Left cardiac atrium (tissue), 4 donors: ENCODE data around the gene APCDD1L. TPM values are rescaled to one million over a fixed set of nuclear protein-coding genes. Genes with fewer than 3 reads are reported as not detected.
A peak's percentile ranks its signal among the peaks of the same experiment; 100 is the strongest.
"Not testable (repeated sequence)": the region's sequence is repeated elsewhere in the genome, so short reads cannot be mapped to it uniquely, and the experiment has no call there.

ENCODE experiments used
- ATAC-seq, 2 donors: fragments of 200-7000 bp; cut with Tn5 transposase; one replicate each; pipeline ENCODE4 v1.9.1; 2020; ENCODE audit warnings: mild to moderate bottlenecking in 2 of 2, moderate library complexity in 2 of 2
- DNase-seq: peaks from one replicate; pipeline ENCODE4 v3.0.0-alpha.2; 2020
- intact Hi-C, 2 donors: fragments of 100-400 bp; cut with DNase I; formaldehyde crosslinking; loops; one replicate each; pipeline versions ENCODE4 v1.14.1 to v1.15.1; 2022 to 2023
- total RNA-seq, 2 donors: library from RNA; stranded (reverse); fragmentation: NEBNext Ultra II Directional; extraction: Animal tissue kit (Norgen Biotek cat#: 25700); gene quantifications; one replicate each; pipeline ENCODE4 v1.2.1, GENCODE V29; 2021
- donor health status: DM: no; HTN: yes; CAD: no.
- donor health status: DM: no; HTN: yes; CAD: no; lungs with severe emphysema.
- donor health status: DM: yes; HTN: yes; CAD: no.
- donor health status: Dilated cardiomyopathy.

The APCDD1L gene
- total RNA-seq, 2 donors from 2014 or later = 0.44 to 1.3 TPM

DNA sequence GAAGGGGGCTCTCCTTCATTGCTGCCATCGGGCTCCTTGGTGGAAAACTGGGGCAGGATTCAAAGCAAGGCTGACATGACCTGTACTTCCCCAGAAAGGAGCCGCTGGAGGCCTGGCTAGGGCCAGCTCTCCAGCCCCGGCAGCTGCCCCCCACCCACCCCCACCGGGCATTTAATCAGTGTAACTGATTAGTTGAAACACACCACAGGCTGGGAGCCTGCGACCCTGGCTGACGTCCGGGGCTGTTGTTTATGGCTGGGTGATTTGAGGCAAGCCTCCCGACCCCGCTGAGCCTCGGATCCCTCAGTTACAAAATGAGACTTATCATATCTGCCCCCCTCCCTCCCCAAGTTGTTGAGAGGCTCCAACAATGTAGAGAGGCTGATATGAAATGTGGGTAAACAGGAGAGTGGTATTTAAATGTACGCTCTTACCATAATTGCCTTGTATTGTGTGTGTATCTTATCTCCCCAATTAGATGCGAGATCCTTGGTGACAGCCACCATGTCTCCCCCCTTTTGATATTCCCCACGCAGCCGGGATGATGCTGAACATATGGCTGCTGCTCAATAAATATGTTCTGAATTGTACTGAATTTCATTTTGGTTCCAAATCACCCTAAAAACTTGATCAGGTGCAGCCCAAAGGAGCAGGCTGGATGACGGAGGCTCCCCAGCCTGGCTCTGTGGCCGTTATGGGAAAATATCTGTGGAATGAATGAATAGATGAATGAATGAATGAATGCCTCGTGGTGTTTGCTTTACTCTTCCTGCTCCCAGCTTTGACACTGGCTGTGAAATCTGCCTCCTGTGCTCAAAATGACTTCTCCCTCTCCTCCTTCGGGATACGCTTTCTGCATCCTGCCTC, 31.8 kb upstream of the APCDD1L start:
- ATAC-seq = no peak
- intact Hi-C loops = no loop called here
- DNase-seq = no peak

DNA sequence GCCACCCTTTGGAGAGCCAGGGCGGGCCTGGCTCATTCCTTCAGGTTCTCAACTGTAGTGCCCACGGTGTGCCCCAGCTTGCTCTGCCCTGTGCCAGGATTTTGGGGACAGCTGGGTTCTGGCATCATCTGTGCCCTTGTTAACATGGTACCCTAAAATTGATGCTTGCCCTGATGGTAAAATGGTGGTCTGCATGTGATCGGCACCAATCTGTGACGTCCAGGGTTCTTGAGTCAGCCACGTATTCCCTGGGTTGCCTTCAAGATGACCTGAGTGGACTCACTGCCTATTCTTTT, 31.2 kb upstream of the APCDD1L start:
- intact Hi-C loops = no loop called here
- DNase-seq (no peak), ATAC-seq (no peak)

DNA sequence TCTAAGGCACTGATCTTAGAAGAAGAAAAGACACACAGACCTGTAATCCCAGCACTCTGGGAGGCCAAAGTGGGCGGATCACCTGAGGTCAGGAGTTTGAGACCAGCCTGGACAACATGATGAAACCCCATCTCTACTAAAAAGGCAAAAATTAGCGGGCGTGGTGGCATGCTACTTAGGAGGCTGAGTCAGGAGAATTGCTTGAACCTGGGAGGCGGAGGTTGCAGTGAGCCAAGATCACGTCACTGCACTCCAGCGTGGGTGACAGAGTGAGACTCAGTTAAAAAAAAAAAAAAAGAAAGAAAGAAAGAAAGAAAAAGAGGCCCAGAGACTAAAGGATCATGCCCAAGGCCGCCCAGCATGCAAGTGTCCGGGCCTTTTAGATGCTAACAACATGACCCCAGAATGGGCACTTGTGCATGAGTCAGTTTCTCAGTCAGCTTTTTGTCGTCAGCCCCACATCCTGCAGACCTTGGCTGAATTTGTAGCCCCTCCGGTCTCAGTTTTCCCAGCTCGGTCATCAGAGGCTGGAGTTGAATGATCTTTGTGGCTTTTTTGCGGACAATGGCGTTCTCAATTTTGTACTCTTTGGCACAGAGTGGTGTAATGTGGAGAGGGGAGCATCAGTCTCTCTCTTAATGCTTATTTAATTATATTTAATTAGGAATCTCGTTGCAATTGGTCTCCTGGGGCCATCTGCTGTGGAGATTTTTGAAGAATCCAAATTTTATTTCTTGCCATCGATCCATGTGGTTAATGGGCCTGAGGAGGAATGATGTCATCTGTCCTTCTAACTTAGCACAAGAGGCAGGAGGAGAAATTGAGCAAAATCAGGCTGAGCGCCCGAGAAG, 30.6 kb upstream of the APCDD1L start:
- intact Hi-C loops = no loop called here
- DNase-seq (no peak), ATAC-seq (no peak)

DNA sequence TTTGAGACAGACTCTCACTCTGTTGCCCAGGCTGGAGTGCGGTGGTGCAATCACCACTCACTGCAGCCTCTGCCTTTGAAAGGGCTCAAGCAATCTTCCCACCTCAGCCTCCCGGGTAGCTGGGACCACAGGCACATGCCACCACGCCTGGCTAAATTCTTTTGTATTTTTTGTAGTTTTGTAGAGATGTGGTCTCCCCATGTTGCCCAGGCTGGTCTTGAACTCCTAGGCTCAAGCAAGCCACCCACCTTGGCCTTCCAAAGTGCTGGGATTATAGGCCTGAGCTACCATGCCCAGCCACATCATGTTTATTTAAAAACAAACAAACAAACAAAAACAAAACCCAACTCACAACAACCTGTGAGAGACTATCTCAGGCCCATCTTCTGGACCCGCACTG, 29.7 kb upstream of the APCDD1L start:
- intact Hi-C loops = no loop called here
- DNase-seq (no peak), ATAC-seq (no peak)

DNA sequence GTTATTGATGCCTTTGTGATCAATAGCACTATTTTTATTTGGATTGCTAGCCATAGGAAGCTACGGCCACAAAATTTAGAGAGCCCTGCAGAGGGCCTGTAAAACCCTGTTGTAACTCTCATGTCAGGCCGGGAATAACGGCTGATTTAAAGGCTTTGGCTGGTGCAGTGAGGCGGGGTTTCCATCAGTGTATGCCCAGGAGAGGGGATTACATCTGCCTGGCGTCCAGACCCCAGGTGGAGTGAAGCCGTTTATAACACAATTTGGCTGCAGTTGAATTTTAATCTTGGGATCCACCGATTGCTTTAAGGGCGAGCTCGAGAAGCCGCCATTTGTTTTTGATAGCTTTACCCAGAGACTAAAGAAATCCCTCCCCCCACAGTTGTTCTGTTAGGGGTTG, 29.1 kb upstream of the APCDD1L start:
- intact Hi-C loops = no loop called here
- ATAC-seq = no peak
- no peak for DNase-seq

DNA sequence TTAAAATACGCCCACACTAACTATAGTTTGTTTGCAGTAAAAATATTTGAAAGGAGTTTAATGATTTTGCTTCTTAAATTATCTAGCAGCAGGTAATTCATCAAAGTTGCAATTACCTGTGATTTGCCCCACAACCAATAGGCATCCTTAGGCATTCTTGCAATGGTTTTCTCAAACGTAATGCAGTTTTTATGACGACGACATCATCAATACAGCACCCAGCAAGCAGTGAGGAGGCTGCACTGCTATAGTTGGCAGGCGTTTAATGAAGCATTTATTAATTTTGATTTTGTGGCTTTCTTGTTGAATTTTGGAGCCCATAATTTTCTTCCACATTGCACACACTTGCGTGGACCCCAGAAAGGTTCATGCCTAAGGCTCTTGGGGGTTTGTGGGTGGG, 28.1 kb upstream of the APCDD1L start:
- intact Hi-C loops = no loop called here
- DNase-seq (no peak), ATAC-seq (no peak)

DNA sequence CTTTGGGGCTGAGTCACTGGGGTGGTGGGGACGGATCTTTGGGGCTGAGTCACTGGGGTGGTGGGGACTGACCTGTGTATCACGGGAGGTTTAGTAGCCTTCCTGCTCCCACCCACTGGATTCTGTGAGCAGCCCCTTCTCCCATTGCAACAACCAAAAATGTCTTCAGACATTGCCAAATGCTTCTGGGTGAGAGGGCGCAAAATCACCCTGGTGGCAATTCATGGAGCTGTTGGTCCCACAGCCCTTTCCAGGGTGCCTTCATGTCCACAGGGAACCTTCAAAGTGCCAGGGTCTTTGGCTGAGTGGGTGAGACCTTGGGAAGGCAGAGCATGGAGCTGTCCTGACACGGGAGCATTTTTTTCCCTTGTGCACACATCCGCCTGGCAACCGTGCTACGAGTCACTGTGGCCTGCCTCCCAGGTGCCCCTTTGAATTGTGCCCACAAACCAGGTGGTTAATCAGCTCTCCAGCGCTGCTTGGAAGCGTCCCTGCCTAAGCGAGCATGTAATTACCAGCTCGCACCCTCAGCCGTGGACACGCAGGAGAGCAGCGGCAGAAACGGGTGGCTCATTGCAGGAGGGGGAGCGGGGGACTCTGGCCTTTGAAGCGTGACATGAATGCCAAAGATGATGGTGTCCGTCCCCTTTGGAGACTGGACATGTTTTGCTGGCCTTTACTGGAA, 27.4 kb upstream of the APCDD1L start:
- intact Hi-C loops = no loop called here
- DNase-seq = no peak
- ATAC-seq = no peak

DNA sequence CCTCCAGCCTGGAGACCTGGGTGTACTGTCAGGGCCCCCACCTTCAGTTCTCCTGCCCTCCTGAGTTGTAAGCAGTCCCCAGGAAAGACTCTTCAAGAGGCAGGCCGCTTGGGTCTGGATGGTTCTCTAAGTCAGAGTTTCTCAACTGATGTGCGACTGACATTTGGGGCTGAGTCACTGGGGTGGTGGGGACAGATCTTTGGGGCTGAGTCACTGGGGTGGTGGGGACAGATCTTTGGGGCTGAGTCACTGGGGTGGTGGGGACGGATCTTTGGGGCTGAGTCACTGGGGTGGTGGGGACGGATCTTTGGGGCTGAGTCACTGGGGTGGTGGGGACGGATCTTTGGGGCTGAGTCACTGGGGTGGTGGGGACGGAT, 26.8 kb upstream of the APCDD1L start:
- DNase-seq, ATAC-seq, intact Hi-C loops: not testable (repeated sequence)

DNA sequence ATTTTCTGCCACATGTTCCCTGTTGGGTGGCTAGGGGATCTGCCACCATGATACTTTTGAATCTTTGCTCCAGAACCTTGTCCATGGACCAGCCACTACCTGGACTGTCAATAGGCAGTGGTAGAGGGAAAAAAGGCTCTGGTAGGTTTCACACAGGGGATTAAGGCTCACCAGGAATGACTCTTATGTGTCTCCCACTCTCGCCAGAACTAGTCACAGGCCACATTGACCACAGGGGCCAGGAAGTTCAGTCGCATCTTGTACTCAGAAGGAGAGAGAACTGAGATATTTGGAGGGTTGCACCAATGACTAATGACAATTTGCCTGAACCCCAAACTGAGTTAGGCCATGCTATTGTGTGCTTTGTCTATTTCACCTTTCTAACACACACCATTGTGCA, 23.6 kb upstream of the APCDD1L start:
- intact Hi-C loops = no loop called here
- no peak for ATAC-seq
- DNase-seq = no peak

DNA sequence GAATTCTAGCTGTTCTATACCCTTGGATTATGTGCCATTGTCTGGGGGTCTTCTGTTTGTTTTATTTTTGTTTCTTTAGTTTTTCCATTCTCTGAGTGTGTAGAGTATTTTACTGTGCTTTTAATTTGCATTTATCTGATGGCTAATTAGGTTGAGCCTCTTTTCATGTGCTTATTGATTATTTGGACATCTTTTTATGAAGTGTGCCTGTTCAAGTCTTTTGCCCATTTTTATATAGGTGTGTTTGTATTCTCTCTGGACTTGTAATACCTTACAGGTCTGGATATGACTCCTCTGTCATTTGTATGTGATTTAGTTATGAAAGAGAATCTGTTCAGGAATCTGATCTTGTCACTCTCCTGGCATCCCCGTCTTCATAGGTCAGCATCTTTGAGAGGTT, 22.6 kb upstream of the APCDD1L start:
- no peak for ATAC-seq
- intact Hi-C loops = no loop called here

DNA sequence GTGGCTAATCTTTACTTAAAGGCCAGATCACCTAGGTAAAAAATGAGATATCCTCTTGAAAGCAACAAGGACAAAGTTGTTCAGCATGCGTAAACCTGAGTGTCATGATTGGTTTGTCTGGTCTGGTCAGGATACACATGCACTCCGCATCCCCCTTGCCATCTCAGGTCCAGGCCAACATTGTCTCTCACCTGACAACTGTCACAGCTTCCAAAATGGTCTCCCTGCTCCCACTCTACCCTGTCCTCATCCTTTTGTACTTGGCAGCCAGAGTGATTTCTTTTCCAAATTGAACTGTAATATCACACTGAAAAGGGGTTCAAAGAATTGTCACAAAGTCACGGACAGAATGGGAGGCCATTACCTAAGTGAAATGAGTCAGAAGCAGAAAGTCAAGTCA, 21.1 kb upstream of the APCDD1L start:
- intact Hi-C loops = no loop called here
- ATAC-seq = no peak
- no peak for DNase-seq

More for the DNA sequence above, 22.6 kb upstream of the APCDD1L start:
- DNase-seq = no peak

DNA sequence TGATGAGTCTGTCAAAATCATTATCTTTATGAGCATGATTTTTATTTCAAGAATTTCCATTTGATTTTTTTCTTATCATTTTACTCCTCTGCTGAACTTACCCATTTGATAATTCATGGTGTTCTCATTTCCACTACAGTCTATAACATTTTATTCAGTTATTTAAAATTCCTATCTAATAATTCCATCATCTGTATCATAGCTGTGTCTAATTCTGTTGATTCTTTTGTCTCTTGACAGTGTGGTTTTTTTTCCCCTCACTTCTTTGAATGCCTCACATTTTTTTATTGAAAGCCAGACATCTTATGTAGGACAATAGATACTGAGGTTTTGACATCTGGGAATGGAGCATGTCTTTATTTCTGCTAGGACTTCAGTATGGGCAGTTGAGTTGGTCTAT, 16.5 kb upstream of the APCDD1L start:
- intact Hi-C loops = no loop called here
- ATAC-seq (no peak), DNase-seq (no peak)

DNA sequence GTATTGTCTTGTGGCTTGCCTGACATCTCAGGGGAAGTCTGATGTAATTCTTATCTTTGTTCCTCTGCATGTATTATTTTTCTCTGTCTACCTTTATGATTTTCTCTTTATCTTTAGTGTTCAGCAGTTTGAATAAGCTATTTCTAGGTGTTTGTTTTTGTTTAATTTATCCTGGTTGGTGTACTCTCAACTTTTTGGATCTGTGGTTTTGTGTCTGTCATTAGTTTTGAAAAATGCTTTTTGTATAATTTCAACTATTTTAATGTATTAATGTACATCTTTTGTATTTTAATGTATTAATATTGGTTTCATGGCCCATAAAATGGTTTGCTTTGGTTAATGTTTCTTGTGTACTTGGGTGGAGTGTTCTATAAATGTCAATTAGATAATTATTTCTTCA, 15.9 kb upstream of the APCDD1L start:
- intact Hi-C loops = no loop called here
- DNase-seq (no peak), ATAC-seq (no peak)

DNA sequence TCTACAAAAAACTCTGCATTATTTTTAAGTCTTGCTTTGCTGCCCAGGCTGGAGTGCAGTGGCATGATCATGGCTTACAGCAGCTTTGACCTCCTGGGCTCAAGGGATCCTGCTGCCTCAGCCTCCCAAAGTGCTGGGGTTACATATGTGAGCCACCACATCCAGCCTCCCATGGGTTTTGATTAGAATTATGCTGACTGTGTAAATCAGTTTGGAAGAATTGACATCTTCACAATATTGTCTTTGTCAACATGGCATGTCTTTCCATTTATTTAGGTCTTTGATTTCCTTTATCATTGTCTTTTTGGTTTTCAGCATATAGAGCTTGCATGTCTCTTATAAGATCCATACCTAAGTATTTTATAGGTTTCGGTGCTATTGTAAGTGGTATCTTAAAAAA, 13.2 kb upstream of the APCDD1L start:
- ATAC-seq (no peak), DNase-seq (no peak)
- intact Hi-C loops = no loop called here

DNA sequence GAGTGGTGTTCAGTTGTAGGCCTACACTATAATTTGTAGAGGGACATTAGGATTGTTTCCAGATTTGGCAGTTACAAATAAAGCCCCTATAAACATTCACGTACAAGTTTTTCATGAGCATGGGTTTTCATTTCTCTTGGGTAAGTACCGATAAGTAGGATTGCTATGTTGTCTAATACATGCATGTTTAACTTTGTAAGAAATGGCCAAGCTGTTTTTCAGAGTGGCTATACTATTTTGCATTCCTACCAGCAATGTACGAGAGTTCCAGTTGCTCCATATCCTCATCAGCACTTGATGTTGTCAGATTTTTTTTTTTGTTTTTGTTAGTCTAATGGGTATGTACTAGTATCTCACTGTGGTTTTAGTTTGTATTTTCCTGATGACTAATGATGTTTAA, 11.2 kb upstream of the APCDD1L start:
- DNase-seq = no peak

DNA sequence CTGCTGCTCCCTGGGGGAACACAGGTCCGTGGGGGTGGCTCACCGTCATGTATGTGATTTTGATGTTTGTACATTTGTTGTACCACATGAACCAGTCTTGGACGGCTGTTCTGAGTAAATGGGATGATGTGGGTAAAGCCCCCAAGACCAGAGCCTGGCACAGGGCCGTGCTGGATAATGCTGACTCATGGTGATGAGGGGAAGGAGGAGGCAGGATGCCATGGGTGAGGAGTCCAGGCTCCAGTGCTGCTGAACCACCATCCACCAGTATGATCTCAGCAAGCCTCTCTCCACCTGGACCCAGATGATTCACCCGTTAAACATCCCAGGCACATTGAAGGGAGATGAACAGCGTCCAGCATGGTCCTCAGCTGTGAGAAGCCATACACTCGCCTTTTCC, 9.6 kb upstream of the APCDD1L start:
- intact Hi-C loops = no loop called here
- ATAC-seq = peak in 1 of 2 donors; percentile 42
- no peak for DNase-seq

More for the DNA sequence above, 11.2 kb upstream of the APCDD1L start:
- ATAC-seq = no peak
- intact Hi-C loops = no loop called here

DNA sequence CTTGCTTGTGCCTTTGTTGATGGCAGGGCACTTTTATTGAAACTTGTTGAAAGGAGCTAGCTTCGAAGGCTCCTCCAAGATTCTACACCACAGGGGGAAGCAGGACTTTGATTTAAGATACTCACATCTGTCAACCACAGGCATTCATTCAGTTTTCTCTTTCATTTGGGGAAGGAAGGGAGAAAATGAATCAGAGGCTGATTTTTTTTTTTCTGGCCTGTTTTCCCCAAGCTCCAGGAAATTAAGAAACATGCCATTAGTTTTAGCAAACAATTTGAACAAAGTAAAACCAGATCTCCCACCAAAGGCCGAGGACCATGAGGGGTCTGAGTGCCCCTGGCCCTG, 8.7 kb upstream of the APCDD1L start:
- intact Hi-C loops = no loop called here
- DNase-seq (no peak), ATAC-seq (peak in 1 of 2 donors; percentile 44)

DNA sequence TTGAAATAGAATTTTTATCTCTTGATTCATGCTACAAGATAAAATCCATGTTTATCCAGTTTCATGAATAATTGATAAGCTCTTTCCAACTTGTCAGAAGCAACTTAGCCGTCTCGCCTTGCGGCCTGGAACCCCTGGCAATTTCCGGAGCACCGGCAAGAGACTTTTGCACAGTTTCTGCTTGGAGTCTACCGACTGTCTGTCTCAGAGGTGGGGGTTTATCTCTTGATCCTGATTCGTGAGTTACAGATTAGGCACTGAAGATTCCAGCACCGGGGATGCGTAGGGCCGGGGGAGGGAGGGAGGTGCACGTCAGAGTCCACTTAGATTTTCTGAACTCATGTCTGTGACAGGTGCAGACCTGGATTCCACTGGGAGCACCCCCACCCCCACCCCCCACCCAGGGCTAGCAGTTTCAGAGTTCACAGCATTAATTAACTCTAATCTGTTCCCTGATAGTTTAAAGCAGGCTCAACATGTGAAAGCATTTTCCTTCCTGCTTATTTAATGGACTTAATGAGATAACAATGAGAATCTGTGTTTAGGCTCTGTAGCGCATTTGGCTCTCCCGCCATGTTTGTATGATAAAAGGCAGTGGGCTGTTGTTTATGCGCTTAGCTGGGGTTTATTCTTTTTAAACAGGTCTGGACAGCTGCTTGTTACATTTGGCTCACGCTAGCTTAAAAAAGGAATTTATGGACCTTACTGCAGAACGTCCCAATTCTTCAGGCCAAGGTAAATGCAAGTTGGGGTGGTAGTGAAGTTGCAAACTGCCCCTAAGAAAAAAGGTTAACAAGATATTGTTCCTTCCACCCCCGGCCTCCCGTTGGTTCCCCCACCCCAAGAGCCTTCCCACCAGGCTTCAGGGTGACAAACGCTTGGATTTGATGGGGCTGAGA, 8.1 kb upstream of the APCDD1L start:
- ATAC-seq (peak in 1 of 2 donors; percentile 64), DNase-seq (no peak)
- intact Hi-C loops = no loop called here

DNA sequence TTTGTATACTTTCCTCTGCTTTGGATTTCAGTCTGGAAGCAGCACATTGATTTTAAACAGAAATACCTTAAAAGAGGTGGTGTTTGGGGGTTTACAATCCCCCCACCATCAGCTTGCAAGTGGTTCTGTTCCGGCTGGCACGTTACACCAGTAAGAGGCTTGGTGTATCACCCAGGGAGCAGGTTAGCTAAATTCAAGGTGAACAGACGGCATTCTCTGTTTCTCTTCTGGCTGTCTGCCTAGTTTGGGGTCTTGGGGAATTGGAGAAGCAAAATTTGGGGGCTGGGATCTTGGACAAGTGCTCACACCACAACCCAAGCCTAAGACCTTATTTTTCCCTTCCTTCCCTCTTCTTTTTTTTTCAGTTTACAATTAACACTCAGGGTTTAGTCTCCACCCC, 7.5 kb upstream of the APCDD1L start:
- ATAC-seq (no peak), DNase-seq (no peak)
- intact Hi-C loops = no loop called here
